ENCODE results near the gene MARCKSL1.
"Not testable (repeated sequence)": the region's sequence is repeated elsewhere in the genome, so short reads cannot be mapped to it uniquely, and the experiment has no call there.

Gene MARCKSL1

DNA sequence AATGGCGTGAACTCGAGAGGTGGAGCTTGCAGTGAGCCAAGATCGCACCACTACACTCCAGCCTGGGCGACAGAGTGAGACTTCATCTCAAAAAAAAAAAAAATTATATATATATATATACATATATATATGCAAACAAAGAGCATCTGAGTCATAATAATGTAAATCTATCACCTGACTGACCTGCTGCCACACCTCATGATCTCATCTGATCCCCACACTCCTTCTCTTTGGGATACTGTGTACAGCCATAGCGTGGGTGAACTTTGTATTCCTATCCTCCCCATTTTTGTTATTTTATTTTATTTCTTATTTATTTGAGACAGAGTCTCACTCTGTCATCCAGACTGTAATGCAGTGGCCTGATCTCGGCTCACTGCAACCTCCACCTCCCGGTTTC lies 46.8 kb downstream of the MARCKSL1 start:
- TF ChIP-seq, protein P1, sequence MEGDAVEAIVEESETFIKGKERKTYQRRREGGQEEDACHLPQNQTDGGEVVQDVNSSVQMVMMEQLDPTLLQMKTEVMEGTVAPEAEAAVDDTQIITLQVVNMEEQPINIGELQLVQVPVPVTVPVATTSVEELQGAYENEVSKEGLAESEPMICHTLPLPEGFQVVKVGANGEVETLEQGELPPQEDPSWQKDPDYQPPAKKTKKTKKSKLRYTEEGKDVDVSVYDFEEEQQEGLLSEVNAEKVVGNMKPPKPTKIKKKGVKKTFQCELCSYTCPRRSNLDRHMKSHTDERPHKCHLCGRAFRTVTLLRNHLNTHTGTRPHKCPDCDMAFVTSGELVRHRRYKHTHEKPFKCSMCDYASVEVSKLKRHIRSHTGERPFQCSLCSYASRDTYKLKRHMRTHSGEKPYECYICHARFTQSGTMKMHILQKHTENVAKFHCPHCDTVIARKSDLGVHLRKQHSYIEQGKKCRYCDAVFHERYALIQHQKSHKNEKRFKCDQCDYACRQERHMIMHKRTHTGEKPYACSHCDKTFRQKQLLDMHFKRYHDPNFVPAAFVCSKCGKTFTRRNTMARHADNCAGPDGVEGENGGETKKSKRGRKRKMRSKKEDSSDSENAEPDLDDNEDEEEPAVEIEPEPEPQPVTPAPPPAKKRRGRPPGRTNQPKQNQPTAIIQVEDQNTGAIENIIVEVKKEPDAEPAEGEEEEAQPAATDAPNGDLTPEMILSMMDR (conservative IDR thresholded peaks at IDR 0.05; ENCODE audit: low read depth, low read length), result no peak
- DNase-seq (ENCODE audit: low read depth), result no peak
- H3K4me3 ChIP-seq (ENCODE audit: low read depth, low read length), result no peak overlapping the region

DNA sequence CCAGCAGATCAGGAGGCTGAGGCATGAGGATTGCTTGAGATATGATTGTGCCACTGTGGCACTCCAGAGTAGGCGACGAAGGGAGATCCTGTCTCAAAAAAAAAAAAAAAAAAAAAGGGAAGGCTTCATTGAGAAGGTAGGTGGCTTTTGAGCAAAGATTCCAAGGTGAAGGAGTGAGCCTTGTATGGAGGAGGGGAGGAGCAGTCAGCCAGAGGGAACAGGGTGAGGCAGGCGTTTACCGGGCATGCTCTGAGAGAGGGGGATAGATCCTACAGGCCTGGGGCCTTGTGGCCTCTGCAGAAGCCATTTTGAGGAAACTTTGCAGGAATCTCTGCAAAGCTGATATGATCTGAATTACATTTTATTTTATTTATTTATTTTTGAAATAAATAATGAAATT lies 49.3 kb downstream of the MARCKSL1 start:
- DNase-seq (ENCODE audit: low read depth), result no peak
- TF ChIP-seq, protein P1 (conservative IDR thresholded peaks at IDR 0.05; ENCODE audit: low read depth, low read length), result no peak
- no peak overlapping the region for H3K4me3 ChIP-seq (ENCODE audit: low read depth, low read length)

DNA sequence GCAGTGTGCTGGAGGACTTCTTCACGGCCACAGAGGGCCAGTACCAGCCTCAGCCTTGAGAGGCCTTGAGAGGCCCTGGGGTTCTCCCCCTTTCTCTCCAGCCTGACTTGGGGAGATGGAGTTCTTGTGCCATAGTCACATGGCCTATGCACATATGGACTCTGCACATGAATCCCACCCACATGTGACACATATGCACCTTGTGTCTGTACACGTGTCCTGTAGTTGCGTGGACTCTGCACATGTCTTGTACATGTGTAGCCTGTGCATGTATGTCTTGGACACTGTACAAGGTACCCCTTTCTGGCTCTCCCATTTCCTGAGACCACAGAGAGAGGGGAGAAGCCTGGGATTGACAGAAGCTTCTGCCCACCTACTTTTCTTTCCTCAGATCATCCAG lies 50.4 kb downstream of the MARCKSL1 start:
- TF ChIP-seq, protein P1 (conservative IDR thresholded peaks at IDR 0.05; ENCODE audit: low read depth, low read length), result no peak
- no peak for DNase-seq (ENCODE audit: low read depth)
- H3K4me3 ChIP-seq (ENCODE audit: low read depth, low read length), result no peak overlapping the region

DNA sequence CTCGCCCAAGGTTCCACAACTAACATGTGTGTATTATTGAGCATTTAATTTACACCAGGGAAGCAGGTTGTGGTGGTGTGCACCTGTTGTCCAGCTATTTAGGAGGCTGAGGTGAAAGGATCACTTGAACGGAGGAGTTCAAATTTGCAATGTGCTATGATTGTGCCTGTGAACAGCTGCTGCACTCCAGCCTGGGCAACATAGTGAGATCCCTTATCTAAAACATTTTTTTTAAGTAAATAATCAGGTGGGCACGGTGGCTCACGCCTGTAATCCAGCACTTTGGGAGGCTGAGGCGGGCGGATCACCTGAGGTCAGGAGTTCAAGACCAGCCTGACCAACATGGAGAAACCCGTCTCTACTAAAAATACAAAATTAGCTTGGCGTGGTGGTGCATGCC lies 51.3 kb downstream of the MARCKSL1 start:
- DNase-seq (ENCODE audit: low read depth); H3K4me3 ChIP-seq (ENCODE audit: low read depth, low read length): not testable (repeated sequence)

Data from choroid plexus epithelial cell (primary cell).